ENCODE results near the gene PMVK.

PMVK gene

DNA sequence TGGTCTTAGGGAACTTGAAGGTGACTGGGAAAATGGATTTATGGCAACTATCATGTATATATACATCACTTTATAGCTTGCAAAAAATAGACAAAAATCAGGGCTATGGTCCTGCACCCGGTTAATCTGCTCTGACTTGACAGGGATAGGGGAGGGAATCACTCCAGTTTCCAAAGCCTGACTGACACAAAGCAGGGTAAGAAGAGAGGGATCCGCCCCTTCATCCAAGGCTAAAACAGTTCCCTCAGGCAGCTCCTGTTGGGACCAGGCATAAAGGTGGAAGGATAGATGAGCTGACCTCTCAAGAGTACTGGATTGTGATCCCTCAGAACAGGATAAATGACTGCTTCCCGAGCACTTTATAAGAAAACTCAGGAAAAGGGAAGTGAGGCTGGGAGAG lies 18.0 kb upstream of the PMVK start:
- peak overlapping the region; percentile 97 for H3K4me3 Mint-ChIP-seq
- peaks cover 60% of the 10 kb centered on the region for H3K4me1 Mint-ChIP-seq
- peaks cover 64% of the 10 kb centered on the region for H3K36me3 Mint-ChIP-seq (ENCODE audit: insufficient read depth)
- peak overlapping the region; percentile 98 for H3K27ac Mint-ChIP-seq (ENCODE audit: low read depth)
- no peaks in the 10 kb centered on the region for H3K9me3 Mint-ChIP-seq
- DNase-seq (ENCODE audit: low spot score in 2 of 2) = no peak
- no peak for ATAC-seq (replicated peaks; ENCODE audit: extremely low read depth, poor library complexity, severe bottlenecking)
- no peaks in the 10 kb centered on the region for H3K27me3 Mint-ChIP-seq

DNA sequence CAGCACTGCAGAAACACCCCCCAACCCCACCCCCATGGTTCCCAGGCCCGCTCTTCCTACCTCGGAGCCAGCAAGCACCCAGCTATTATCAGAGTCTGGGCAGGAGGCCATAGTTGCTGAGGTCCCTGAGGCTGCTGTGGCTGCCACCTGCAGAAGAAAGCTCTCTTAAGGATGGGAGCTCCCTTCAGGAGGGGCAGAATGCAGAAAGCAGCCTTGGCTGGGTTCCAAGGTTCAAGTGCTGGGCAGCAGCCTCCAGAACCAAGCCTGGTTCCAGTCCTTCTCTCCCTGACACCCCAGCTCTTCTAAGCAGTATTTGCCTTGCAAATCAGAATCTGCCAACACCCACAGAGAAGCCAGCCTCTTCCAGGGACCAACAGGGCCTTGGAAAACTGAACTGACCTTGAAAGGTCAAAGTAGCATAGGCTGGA lies 17.1 kb upstream of the PMVK start:
- peaks cover 72% of the 10 kb centered on the region for H3K36me3 Mint-ChIP-seq (ENCODE audit: insufficient read depth)
- ATAC-seq (replicated peaks; ENCODE audit: extremely low read depth, poor library complexity, severe bottlenecking) (no peak), DNase-seq (ENCODE audit: low spot score in 2 of 2) (no peak)
- no peaks in the 10 kb centered on the region for H3K27me3 Mint-ChIP-seq
- H3K4me1 Mint-ChIP-seq = peaks cover 62% of the 10 kb centered on the region
- peak overlapping the region; percentile 97 for H3K4me3 Mint-ChIP-seq
- H3K9me3 Mint-ChIP-seq = no peaks in the 10 kb centered on the region
- peak overlapping the region; percentile 98 for H3K27ac Mint-ChIP-seq (ENCODE audit: low read depth)

DNA sequence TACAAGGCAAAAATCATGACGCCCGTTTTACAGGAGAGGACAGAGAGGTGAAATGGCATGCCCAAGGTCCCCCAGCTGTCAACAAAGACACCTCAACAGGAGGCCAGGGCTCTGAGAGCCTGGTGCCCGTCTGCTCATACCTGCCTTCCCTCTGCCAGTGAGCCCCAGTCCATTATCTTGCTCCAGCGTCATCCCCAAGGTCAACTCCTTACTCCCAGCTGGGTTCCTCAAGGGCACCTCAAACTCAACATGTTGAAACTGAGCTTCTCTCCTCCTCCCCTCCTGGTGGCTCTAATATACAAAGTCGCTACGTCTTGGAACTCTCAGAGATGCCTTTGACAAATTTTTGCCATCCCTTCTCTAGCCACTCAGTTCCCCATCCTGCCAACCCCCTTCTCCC lies 16.1 kb upstream of the PMVK start:
- Mint-ChIP-seq H3K4me3 (peak overlapping the region; percentile 97), H3K27ac (ENCODE audit: low read depth) (peak overlapping the region; percentile 98), H3K36me3 (ENCODE audit: insufficient read depth) (peaks cover 75% of the 10 kb centered on the region), H3K27me3 (no peaks in the 10 kb centered on the region), H3K4me1 (peaks cover 68% of the 10 kb centered on the region), H3K9me3 (no peaks in the 10 kb centered on the region)
- DNase-seq (ENCODE audit: low spot score in 2 of 2) (no peak), ATAC-seq (replicated peaks; ENCODE audit: extremely low read depth, poor library complexity, severe bottlenecking) (no peak)

DNA sequence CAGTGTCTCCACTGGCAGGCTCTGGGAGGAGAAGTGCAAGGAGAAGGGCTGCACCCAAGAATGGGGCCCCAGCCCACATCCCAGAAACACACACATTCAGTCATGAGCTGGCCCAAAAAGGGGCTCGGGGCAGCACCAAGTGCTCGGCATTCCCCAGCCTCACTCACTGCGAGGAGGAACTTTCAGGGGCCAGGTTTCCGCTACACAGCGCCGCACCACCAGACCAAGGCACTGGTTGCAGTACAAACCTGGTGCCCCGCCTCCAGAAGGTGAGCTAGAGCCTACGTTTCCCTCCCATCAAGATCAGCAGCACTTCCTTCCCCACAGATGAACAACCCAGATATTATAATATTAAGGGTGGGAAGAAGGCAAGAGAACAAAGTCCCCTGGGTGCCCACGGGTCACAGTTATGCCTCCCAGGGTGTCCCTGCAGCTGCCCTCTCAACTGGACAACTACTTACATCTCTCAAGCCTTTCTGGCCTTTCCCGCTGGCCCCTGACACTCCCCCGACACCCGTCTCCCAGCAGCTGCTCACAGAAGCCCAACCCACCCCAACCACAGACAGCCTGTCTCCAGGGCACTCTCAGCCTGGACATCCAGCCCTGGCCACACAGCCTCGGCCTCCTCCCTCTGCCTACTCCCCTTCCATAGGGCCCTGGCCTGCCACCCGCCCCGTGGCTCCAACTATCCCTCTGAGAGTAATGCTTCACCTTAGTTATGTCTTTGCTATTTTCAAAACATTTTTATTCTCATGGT lies 15.6 kb upstream of the PMVK start:
- Mint-ChIP-seq H3K4me3 (peak overlapping the region; percentile 97), H3K36me3 (ENCODE audit: insufficient read depth) (peaks cover 77% of the 10 kb centered on the region)
- DNase-seq (ENCODE audit: low spot score in 2 of 2) = no peak

DNA sequence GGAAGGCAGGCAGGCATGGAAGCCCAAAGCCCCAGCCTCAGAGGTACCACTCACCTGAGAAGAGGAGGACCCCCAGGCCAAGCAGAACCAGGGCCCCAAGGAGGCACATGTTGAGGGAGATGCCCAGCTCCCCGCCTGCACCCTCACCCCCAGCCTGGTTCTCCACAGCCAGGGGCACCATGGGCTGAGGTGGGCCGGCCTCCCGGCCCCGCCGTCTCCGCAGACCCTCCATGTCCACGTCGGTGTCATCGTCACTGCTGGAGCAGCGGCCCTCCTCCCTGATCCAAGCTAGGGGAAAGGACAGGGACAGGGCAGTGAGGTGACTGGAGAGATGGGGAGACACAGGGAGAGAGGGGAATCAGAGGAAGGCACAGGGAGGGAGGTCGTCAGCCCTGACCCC lies 11.6 kb upstream of the PMVK start:
- no peak overlapping the region for H3K4me3 Mint-ChIP-seq
- peaks cover 76% of the 10 kb centered on the region for H3K36me3 Mint-ChIP-seq (ENCODE audit: insufficient read depth)
- no peaks in the 10 kb centered on the region for H3K9me3 Mint-ChIP-seq
- DNase-seq (ENCODE audit: low spot score in 2 of 2) (no peak), ATAC-seq (replicated peaks; ENCODE audit: extremely low read depth, poor library complexity, severe bottlenecking) (no peak)
- peak overlapping the region; percentile 90 for H3K27ac Mint-ChIP-seq (ENCODE audit: low read depth)
- H3K27me3 Mint-ChIP-seq = no peaks in the 10 kb centered on the region
- H3K4me1 Mint-ChIP-seq = peaks cover 55% of the 10 kb centered on the region

More for the DNA sequence above, 15.6 kb upstream of the PMVK start:
- no peak for ATAC-seq (replicated peaks; ENCODE audit: extremely low read depth, poor library complexity, severe bottlenecking)
- Mint-ChIP-seq H3K4me1 (peaks cover 70% of the 10 kb centered on the region), H3K9me3 (no peaks in the 10 kb centered on the region), H3K27me3 (no peaks in the 10 kb centered on the region), H3K27ac (ENCODE audit: low read depth) (peak overlapping the region; percentile 98)

DNA sequence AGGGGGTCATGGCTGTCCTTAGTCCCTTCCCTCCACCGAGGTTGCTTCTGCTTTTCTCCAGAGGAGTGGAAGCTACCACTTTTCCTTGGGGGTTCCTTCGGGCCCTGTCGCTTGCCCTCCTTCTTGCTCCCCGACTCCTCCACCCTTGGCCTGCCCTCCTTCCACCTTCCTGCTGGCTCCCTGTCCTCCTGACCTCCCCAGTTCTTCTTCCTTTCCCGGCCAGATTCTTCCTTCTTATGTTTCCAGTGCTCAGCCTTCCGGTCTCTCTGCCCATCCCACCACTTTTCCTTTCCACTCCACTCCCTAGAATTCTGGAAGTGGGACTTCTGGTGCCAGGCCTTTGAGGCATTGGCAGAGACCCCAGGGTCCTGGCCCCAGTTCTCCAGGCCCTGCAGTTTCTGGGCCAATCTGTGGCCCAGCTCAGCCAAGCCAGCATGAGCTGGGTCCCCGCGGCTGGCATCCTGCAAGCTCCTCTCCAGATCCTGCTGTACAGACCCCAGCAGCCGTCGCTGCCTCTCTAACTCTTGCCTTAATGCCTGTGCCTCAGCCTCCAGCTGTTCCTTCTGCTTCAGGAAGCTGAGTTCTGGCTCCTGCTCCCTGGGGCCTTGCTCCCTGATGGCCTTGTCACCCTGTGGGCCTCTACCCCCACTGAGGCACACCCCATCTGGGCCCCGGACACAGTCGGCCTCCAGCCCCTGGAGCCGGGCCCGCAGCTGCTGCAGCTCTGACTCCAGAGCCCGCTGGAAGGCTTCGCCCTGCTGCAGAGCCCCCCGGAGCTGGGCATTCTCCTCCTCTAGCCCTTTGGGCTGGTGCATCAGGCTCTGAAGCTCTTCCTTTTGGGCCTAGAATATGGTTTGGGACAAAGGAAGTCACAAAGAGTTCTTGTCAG lies 9.7 kb upstream of the PMVK start:
- Mint-ChIP-seq H3K27ac (ENCODE audit: low read depth) (peak overlapping the region; percentile 96), H3K27me3 (no peaks in the 10 kb centered on the region), H3K36me3 (ENCODE audit: insufficient read depth) (peaks cover 65% of the 10 kb centered on the region), H3K4me3 (peak overlapping the region; percentile 48), H3K9me3 (no peaks in the 10 kb centered on the region), H3K4me1 (peaks cover 56% of the 10 kb centered on the region)
- no peak for DNase-seq (ENCODE audit: low spot score in 2 of 2)
- no peak for ATAC-seq (replicated peaks; ENCODE audit: extremely low read depth, poor library complexity, severe bottlenecking)

DNA sequence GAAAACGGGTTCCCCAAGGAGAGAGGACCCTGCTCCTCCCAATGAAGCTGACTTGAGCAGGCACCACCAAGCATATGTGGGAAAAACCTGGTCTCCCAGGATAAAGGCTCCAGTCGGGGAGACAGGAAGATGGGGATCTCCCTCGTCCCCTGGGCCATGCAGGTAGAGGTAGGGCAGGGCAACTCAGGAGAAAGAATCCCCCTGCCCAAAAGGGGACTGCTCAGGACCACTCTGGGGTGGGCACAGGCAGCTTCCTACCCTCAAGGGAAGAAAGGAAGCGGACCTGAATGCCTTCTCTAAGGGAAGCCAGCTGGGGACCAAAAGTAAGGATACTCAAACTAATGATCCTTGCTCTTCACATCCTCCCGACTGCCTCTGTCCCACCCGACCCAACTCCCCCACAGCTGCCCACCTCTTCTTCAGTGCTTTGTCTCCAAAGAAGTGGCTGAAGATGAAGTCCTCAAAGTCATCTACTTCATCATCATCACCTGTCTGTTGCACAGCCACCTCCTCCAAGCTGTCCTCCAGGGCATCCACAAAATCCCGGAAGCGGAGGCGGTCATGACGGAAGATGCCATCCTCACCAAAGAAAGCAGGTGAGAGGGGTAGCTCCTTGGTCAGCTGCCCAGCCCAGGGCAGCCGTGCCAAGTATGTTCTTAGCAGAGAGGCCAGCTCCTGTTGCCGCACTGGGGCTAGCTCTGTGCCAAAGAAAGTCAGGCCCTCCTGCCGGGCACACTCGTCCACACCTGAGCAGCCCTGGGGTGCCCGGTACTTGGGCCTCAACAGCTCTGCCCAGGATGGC lies 8.8 kb upstream of the PMVK start:
- ATAC-seq (replicated peaks; ENCODE audit: extremely low read depth, poor library complexity, severe bottlenecking) (no peak), DNase-seq (ENCODE audit: low spot score in 2 of 2) (no peak)
- Mint-ChIP-seq H3K27ac (ENCODE audit: low read depth) (peak overlapping the region; percentile 96), H3K4me3 (no peak overlapping the region), H3K9me3 (no peaks in the 10 kb centered on the region), H3K27me3 (no peaks in the 10 kb centered on the region), H3K36me3 (ENCODE audit: insufficient read depth) (peaks cover 61% of the 10 kb centered on the region), H3K4me1 (peaks cover 56% of the 10 kb centered on the region)

DNA sequence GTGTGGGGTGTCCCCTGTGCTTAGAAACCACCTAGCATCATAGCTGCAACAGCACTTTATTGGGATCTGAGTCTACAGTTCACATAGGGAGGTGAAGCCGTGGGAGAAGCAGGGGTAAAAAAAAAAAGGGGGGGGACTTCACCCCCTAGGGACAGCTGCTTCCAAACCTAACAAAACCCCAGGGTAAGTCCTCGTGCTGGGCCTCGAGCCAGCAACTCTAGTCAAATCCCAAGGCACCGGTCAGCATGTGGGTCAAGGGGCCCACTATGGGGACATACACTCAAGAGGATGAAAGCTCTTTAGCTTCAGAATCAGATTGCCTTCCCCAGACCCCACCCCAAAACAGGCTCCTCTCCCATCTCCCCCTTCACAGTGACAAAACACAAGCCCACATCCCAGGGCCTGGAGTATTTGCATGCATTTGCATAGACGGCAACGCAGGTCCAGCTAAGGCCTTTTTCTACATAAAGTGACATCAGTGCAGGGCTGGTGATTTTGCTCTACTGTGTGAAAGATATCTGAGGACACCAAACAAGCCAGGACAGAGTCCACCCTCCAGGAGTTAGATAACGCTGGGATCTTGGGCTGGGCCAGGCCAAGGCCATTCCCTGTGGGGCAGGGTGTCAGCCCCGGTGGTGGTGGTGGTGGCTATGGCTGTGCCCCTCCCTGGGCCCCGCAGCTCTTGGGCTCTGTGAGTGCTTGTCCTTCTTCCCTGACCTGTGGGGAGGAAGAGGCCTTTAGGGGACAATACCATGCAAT lies 8.1 kb upstream of the PMVK start:
- no peak for ATAC-seq (replicated peaks; ENCODE audit: extremely low read depth, poor library complexity, severe bottlenecking)
- Mint-ChIP-seq H3K4me3 (no peak overlapping the region), H3K27me3 (no peaks in the 10 kb centered on the region), H3K9me3 (no peaks in the 10 kb centered on the region), H3K36me3 (ENCODE audit: insufficient read depth) (peaks cover 57% of the 10 kb centered on the region), H3K27ac (ENCODE audit: low read depth) (peak overlapping the region; percentile 79), H3K4me1 (peaks cover 60% of the 10 kb centered on the region)
- DNase-seq (ENCODE audit: low spot score in 2 of 2) = no peak

DNA sequence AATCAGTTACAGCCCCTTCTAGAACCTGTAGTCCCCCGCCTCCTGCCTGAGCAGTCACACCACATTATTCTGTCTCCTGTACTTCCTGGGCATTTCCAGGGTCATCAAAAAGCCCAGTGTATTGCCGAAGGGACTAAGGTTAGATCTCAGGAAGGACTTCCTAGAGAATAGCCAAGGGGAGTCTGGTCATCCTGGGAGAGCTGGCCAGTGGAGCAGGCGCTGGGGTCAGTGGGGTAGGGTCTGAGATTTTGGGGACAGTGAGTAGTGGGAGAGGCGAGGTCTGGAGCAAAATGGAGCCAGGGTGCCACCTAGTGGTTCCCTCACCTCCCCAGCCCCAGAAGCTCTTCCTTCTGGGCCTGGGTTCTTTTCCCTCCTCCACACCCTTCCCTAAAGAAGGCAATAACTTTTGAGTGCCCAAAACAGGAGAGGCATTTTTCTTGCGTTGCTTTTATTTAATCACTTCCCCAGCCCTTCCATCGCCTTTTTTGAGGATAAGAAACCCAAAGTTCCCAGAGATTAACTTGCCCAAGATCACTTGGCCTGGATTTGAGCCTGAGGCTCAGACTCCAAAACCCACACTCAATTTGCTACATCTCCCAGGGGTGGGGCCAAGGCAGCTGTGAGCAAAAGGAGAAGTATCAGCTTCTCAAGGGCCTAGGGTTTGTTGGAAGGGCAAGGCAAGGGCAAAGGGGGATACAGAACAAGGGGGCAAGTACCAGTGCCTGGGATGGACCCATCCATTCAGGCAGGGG lies 7.3 kb upstream of the PMVK start:
- Mint-ChIP-seq H3K9me3 (no peaks in the 10 kb centered on the region), H3K27ac (ENCODE audit: low read depth) (peak overlapping the region; percentile 79), H3K4me1 (peaks cover 65% of the 10 kb centered on the region), H3K4me3 (peak overlapping the region; percentile 56), H3K27me3 (no peaks in the 10 kb centered on the region), H3K36me3 (ENCODE audit: insufficient read depth) (peaks cover 49% of the 10 kb centered on the region)
- DNase-seq (ENCODE audit: low spot score in 2 of 2) (no peak), ATAC-seq (replicated peaks; ENCODE audit: extremely low read depth, poor library complexity, severe bottlenecking) (no peak)

DNA sequence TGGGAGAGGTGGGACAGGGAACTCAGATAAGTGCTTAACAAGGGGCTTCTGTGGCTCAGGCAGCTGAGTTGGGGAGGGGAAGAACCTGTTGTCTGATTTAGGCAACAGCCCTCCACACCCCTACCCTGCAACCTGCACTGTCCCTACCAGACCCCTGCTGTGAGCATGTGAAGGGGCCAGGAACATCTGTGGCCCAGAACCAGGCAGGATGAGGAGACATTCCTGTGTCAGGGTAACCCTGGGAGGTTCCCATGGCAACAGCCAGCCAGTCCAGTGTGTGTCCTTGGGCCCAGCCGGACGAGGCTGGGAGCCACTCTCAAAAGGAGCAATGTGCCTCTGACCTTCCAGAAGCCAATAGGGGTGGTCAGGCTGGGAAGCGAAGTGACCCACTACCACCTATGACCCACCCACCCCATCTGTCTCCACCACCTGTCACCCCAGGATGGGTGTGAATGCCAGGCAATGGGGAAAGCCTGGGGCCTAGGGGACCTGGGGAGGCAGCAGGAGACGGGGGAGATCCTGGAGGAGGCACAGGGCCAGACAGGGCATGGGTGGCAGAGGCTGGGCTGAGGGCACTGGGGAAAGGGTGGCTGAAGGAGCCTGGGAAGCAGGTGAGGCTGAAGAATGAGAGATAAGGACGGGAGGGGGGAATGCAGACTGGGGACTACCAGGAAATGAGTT lies 5.0 kb upstream of the PMVK start:
- H3K4me1 Mint-ChIP-seq = peaks cover 73% of the 10 kb centered on the region
- DNase-seq (ENCODE audit: low spot score in 2 of 2) (no peak), ATAC-seq (replicated peaks; ENCODE audit: extremely low read depth, poor library complexity, severe bottlenecking) (no peak)
- no peaks in the 10 kb centered on the region for H3K9me3 Mint-ChIP-seq
- H3K27ac Mint-ChIP-seq (ENCODE audit: low read depth) = peak overlapping the region; percentile 79
- peaks cover 39% of the 10 kb centered on the region for H3K36me3 Mint-ChIP-seq (ENCODE audit: insufficient read depth)
- H3K4me3 Mint-ChIP-seq = peak overlapping the region; percentile 56
- no peaks in the 10 kb centered on the region for H3K27me3 Mint-ChIP-seq

DNA sequence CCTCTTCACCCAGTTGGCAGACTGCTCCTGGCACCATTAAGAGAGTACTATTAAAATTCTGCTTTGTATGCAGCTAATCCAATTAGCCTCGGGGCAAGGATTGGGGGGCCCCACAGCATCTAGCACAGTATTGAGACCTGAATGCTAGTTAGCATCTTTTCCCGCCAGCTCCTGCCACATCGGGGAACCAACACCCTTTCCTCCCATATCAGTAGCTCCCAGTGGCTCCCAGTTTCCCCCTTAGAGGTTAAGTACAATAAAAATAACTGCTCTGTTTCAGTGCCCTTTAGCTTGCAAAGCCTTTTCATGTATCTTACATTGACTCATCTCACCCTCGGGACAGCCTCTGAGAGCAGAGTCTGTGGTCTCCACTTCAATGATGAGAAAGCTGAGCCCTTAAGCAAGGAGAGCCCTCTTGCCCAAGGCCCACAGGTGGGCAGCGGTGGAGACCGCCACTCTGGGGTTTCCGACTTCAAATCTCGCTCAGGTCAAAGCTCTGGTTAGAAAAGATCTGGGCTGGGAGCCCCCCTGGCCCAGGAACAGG lies 4.2 kb upstream of the PMVK start:
- Mint-ChIP-seq H3K27me3 (no peaks in the 10 kb centered on the region), H3K27ac (ENCODE audit: low read depth) (peak overlapping the region; percentile 79), H3K4me1 (peaks cover 75% of the 10 kb centered on the region), H3K36me3 (ENCODE audit: insufficient read depth) (peaks cover 33% of the 10 kb centered on the region), H3K9me3 (no peaks in the 10 kb centered on the region), H3K4me3 (no peak overlapping the region)
- DNase-seq (ENCODE audit: low spot score in 2 of 2) = no peak
- no peak for ATAC-seq (replicated peaks; ENCODE audit: extremely low read depth, poor library complexity, severe bottlenecking)

Measured in central memory CD8-positive, alpha-beta T cell (primary cell).